GM20431 (cell line): ENCODE measurements around the gene TRIM14.

Experiments used
- in situ Hi-C: fragments of 300-500 bp; cut with MseI, MboI; formaldehyde crosslinking; loops from one replicate; pipeline ENCODE4 v1.15.0; 2020; ENCODE audit warnings: low sequenced_read_pairs; ENCODE audit not compliant: unreplicated experiment

Gene TRIM14

GRCh38 chr9:98085944-98086343 lies 33.1 kb downstream of the TRIM14 start:
- in situ Hi-C loops: no loop called here

GRCh38 chr9:98085058-98085457 lies 34.0 kb downstream of the TRIM14 start:
- in situ Hi-C loops: no loop called here

GRCh38 chr9:98084396-98084795 lies 34.6 kb downstream of the TRIM14 start:
- in situ Hi-C loops: no loop called here

- in situ Hi-C loops: no loop called here
Measured at GRCh38 chr9:98083566-98084183, 35.3 kb downstream of the TRIM14 start.

- in situ Hi-C loops: no loop called here
Measured at GRCh38 chr9:98083061-98083501, 35.9 kb downstream of the TRIM14 start.

- in situ Hi-C loops: no loop called here
Measured at GRCh38 chr9:98081477-98082219, 37.4 kb downstream of the TRIM14 start.

- in situ Hi-C loops: no loop called here
Measured at GRCh38 chr9:98080780-98081179, 38.2 kb downstream of the TRIM14 start.

GRCh38 chr9:98080326-98080725 lies 38.7 kb downstream of the TRIM14 start:
- in situ Hi-C loops: no loop called here

- in situ Hi-C loops: loop anchor here (10.0 kb wide), 1 partner anchor 176 kb away; the partner anchor contains the start of gene TBC1D2
Measured at GRCh38 chr9:98078895-98079294, 40.1 kb downstream of the TRIM14 start.

GRCh38 chr9:98076514-98076890 lies 42.5 kb downstream of the TRIM14 start:
- in situ Hi-C loops: loop anchor here (10.0 kb wide), 1 partner anchor 178 kb away; the partner anchor contains the start of gene TBC1D2

- in situ Hi-C loops: loop anchor here (10.0 kb wide), 1 partner anchor 179 kb away; the partner anchor contains the start of gene TBC1D2
Measured at GRCh38 chr9:98075332-98075805, 43.7 kb downstream of the TRIM14 start.

GRCh38 chr9:98074115-98074990 lies 44.7 kb downstream of the TRIM14 start:
- in situ Hi-C loops: loop anchor here (10.0 kb wide), 1 partner anchor 180 kb away; the partner anchor contains the start of gene TBC1D2

- in situ Hi-C loops: loop anchor here (10.0 kb wide), 1 partner anchor 183 kb away; the partner anchor contains the start of gene TBC1D2
Measured at GRCh38 chr9:98071737-98072136, 47.3 kb downstream of the TRIM14 start.

- in situ Hi-C loops: loop anchor here (10.0 kb wide), 1 partner anchor 184 kb away; the partner anchor contains the start of gene TBC1D2
Measured at GRCh38 chr9:98070704-98071103, 48.3 kb downstream of the TRIM14 start.

- in situ Hi-C loops: no loop called here
Measured at GRCh38 chr9:98069551-98069950, 49.5 kb downstream of the TRIM14 start.

- in situ Hi-C loops: no loop called here
Measured at GRCh38 chr9:98067184-98067583, 51.8 kb downstream of the TRIM14 start.

- in situ Hi-C loops: no loop called here
Measured at GRCh38 chr9:98066235-98066634, 52.8 kb downstream of the TRIM14 start.

GRCh38 chr9:98064623-98065392 lies 54.2 kb downstream of the TRIM14 start:
- in situ Hi-C loops: no loop called here

- in situ Hi-C loops: no loop called here
Measured at GRCh38 chr9:98062161-98062560, 56.9 kb downstream of the TRIM14 start.
